Parathyroid adenoma (tissue), 2 donors: Measurements from ENCODE around the gene RRP1.

Experiments used
- H2AFZ ChIP-seq: fragments of 300-600 bp; sonication (generic); one replicate; pipeline ENCODE4 v1.7.0; 2017; ENCODE audit warnings: antibody characterized with exemption, mild to moderate bottlenecking
- H3K27ac ChIP-seq: fragments of 300-600 bp; sonication (generic); one replicate; pipeline ENCODE4 v1.7.0; 2017
- H3K27me3 ChIP-seq: fragments of 300-600 bp; sonication (generic); one replicate; pipeline ENCODE4 v1.7.0; 2017; ENCODE audit warnings: low read length; ENCODE audit not compliant: control insufficient read depth, insufficient read depth
- H3K36me3 ChIP-seq: fragments of 300-600 bp; sonication (generic); one replicate; pipeline ENCODE4 v1.7.0; 2017; ENCODE audit warnings: low read length; ENCODE audit not compliant: control insufficient read depth, insufficient read depth
- H3K4me1 ChIP-seq: fragments of 300-600 bp; sonication (generic); one replicate; pipeline ENCODE4 v1.7.0; 2017; ENCODE audit warnings: control low read depth
- H3K4me2 ChIP-seq: fragments of 300-600 bp; sonication (generic); one replicate; pipeline ENCODE4 v1.7.0; 2017; ENCODE audit warnings: low read length
- H3K4me3 ChIP-seq: fragments of 300-600 bp; sonication (generic); one replicate; pipeline ENCODE4 v1.7.0; 2017; ENCODE audit warnings: low read depth, low read length
- H3K79me2 ChIP-seq: fragments of 300-600 bp; sonication (generic); one replicate; pipeline ENCODE4 v1.7.0; 2017; ENCODE audit warnings: control low read depth
- H3K9ac ChIP-seq: fragments of 300-600 bp; sonication (generic); one replicate; pipeline ENCODE4 v1.7.0; 2017; ENCODE audit warnings: mild to moderate bottlenecking
- H3K9me3 ChIP-seq: fragments of 300-600 bp; sonication (generic); one replicate; pipeline ENCODE4 v1.7.0; 2017; ENCODE audit warnings: low read length; ENCODE audit not compliant: control insufficient read depth
- TF ChIP-seq, protein P1 (sequence below): fragments of 300-600 bp; sonication (generic); IDR thresholded peaks from one replicate; pipeline ENCODE4 v1.7.0; 2017; ENCODE audit warnings: antibody characterized with exemption, mild to moderate bottlenecking
- donor health status: primary hyperparathyroidism.

The RRP1 gene

DNA sequence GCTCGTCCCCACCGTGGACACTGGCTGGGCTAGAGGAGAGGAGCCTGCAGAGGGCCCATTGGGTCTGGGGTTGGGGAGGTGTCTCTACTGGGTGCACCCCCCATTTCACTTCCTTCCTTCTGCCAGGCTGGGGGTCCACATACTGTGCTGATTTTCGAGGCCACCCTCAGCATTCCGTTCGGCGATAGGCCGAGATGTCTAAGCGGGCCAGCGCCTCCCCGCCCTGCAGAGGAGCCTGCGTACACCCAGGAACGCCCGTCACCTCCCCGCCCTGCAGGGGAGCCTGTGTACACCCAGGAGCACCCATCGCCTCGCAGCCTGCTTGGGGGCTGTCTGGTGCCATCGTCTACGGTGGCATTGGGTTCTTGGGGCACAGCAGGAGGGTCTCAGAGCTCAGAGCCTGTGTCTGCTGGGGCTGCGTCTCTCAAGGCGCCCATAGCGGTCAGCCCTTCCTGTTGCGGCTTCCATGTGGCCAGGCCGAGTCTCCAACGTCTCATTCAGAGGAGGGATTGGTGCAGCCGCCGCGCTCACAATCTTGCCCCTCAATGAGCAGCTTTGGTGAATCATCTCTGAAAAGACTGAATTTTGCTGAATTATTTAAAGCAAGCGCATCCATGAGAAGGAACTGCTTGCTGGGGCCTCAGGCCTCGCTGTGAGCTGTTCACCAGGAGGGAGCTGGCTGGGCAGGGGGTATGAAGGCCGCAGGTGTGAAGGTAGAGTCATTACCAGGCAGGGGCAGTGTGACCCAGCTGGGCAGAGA, 44.9 kb downstream of the RRP1 start:
- H3K4me3 ChIP-seq, result no peak overlapping the region
- H3K9me3 ChIP-seq, result no peaks in the 10 kb centered on the region
- no peak overlapping the region for H2AFZ ChIP-seq
- no peaks in the 10 kb centered on the region for H3K27me3 ChIP-seq
- no peaks in the 10 kb centered on the region for H3K79me2 ChIP-seq
- TF ChIP-seq, protein P1, sequence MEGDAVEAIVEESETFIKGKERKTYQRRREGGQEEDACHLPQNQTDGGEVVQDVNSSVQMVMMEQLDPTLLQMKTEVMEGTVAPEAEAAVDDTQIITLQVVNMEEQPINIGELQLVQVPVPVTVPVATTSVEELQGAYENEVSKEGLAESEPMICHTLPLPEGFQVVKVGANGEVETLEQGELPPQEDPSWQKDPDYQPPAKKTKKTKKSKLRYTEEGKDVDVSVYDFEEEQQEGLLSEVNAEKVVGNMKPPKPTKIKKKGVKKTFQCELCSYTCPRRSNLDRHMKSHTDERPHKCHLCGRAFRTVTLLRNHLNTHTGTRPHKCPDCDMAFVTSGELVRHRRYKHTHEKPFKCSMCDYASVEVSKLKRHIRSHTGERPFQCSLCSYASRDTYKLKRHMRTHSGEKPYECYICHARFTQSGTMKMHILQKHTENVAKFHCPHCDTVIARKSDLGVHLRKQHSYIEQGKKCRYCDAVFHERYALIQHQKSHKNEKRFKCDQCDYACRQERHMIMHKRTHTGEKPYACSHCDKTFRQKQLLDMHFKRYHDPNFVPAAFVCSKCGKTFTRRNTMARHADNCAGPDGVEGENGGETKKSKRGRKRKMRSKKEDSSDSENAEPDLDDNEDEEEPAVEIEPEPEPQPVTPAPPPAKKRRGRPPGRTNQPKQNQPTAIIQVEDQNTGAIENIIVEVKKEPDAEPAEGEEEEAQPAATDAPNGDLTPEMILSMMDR, result no peak
- no peak overlapping the region for H3K4me2 ChIP-seq
- no peaks in the 10 kb centered on the region for H3K4me1 ChIP-seq
- no peaks in the 10 kb centered on the region for H3K36me3 ChIP-seq
- no peak overlapping the region for H3K27ac ChIP-seq
- H3K9ac ChIP-seq, result no peak overlapping the region

DNA sequence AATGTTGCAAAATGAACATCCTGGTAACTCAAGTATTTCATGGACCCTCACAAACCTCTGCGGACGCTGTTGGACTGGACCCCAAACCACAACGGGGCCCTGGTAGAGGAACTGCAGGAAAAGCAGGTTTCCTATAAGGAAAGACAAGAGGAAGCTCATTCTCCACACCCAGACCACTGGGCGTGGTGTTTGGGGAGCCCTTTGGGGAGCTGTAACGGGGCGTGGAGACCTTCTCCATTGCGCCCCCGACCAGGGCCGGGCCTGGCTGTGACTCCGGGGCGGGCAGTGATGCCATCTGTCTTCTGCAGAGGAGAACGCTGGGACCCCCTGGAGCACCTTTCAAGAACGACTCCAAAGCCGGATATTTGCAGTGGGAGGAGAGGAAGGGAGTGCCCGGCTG, 45.7 kb downstream of the RRP1 start:
- Histone ChIP-seq H3K4me1 (no peaks in the 10 kb centered on the region), H3K9me3 (no peaks in the 10 kb centered on the region), H3K79me2 (no peaks in the 10 kb centered on the region), H3K9ac (no peak overlapping the region), H3K27ac (no peak overlapping the region), H3K27me3 (no peaks in the 10 kb centered on the region), H3K4me3 (no peak overlapping the region), H2AFZ (no peak overlapping the region), H3K36me3 (no peaks in the 10 kb centered on the region), H3K4me2 (no peak overlapping the region)
- TF ChIP-seq, protein P1, result no peak

DNA sequence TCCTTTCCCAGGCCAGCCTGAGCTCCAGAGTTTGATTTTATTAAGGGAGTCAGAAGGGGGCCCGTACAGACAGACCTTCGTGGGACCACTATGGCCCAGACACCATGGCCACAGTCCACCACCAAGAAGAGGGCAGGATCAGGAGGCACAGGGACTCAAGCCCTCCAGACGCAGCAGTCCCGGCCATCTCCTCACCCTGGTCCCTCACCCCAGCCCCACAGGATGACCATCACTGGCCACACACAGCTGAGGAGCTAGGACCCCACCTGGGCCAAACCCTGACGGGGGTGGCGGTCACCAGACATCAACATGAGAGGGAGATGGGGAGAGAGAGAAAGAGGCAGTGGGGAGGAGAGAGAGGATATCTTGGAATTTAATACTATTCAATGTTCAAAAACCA, 46.5 kb downstream of the RRP1 start:
- no peaks in the 10 kb centered on the region for H3K4me1 ChIP-seq
- no peaks in the 10 kb centered on the region for H3K79me2 ChIP-seq
- H3K36me3 ChIP-seq, result no peaks in the 10 kb centered on the region
- H3K4me2 ChIP-seq, result no peak overlapping the region
- H3K27me3 ChIP-seq, result no peaks in the 10 kb centered on the region
- no peak overlapping the region for H3K27ac ChIP-seq
- TF ChIP-seq, protein P1, result no peak
- H3K9ac ChIP-seq, result no peak overlapping the region
- no peak overlapping the region for H2AFZ ChIP-seq
- H3K4me3 ChIP-seq, result no peak overlapping the region
- H3K9me3 ChIP-seq, result no peaks in the 10 kb centered on the region

DNA sequence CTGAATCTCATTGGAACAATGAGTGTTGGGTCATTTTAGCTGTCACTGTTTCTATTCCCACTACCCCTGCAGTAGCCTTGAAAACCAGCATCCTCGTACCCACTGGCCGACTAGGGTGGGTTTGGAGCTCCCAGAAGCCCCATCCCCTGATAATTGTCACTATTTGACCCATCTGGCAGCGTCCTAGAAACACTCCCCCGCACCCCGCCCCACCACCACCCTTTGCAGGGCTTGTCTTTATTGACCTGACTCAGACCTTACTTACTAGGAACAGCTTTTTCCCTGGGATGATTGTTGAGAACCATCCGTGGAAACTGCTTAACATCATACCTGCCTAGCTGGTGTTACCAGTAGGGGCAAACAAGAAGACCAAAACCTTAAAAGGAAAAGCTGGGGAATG, 47.2 kb downstream of the RRP1 start:
- H3K9me3 ChIP-seq, result no peaks in the 10 kb centered on the region
- H3K4me1 ChIP-seq, result no peaks in the 10 kb centered on the region
- TF ChIP-seq, protein P1, result no peak
- H3K9ac ChIP-seq, result no peak overlapping the region
- H2AFZ ChIP-seq, result no peak overlapping the region
- H3K4me2 ChIP-seq, result no peak overlapping the region
- H3K27ac ChIP-seq, result no peak overlapping the region
- no peaks in the 10 kb centered on the region for H3K79me2 ChIP-seq
- H3K36me3 ChIP-seq, result no peaks in the 10 kb centered on the region
- no peak overlapping the region for H3K4me3 ChIP-seq
- no peaks in the 10 kb centered on the region for H3K27me3 ChIP-seq

DNA sequence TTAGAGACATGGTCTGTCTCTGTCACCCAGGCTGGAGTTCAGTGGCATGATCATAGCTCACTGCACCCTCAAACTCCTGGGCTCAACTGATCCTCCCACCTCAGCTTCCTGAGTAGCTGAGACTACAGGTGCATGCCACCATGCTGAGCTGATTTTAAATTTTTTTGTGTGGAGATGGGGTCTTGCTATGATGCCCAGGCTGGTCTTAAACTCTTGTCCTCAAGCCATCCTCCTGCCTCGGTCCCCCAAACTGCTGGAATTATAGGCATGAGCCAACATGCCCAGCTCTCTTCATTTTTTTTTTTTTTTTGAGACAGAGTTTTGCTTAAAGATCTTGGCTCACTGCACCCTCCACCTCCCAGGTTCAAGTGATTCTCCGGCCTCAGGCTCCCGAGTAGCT, 50.9 kb downstream of the RRP1 start:
- no peaks in the 10 kb centered on the region for H3K79me2 ChIP-seq
- no peak overlapping the region for H2AFZ ChIP-seq
- no peak overlapping the region for H3K27ac ChIP-seq

More for the DNA sequence above, 50.9 kb downstream of the RRP1 start:
- H3K27me3 ChIP-seq, result no peaks in the 10 kb centered on the region
- H3K4me3 ChIP-seq, result no peak overlapping the region
- no peaks in the 10 kb centered on the region for H3K9me3 ChIP-seq
- no peak overlapping the region for H3K4me2 ChIP-seq
- H3K36me3 ChIP-seq, result no peaks in the 10 kb centered on the region
- no peak overlapping the region for H3K9ac ChIP-seq
- TF ChIP-seq, protein P1, result no peak
- H3K4me1 ChIP-seq, result no peaks in the 10 kb centered on the region
